ENCODE data around the gene GNG13. TPM values are rescaled to one million over a fixed set of nuclear protein-coding genes. Genes with fewer than 3 reads are reported as not detected.

The GNG13 gene
- total RNA-seq, 1 donor from 2014 or later = not detected

MicroRNAs encoded within 50 kb of the gene (microRNA counts, 767-probe panel; counts per million panel counts)
- microRNA hsa-miR-662 = not detected

Small RNA genes lying within 50 kb of the gene (microRNA-seq; reads per million reads assigned to microRNA genes)
- gene MIR662 = not detected

Other genes starting within 250 kb of the GNG13 start
- gene PRR35, start 240.3 kb downstream of the GNG13 start, total RNA-seq = 2.9 and 12.5 TPM in 2 replicates
- 0.05 and 1.2 TPM in 2 replicates for gene NHLRC4, start 233.7 kb downstream of the GNG13 start, total RNA-seq
- 45.4 and 59.9 TPM in 2 replicates for gene PIGQ, start 230.8 kb downstream of the GNG13 start, total RNA-seq
- 17.2 and 19.1 TPM in 2 replicates for gene RAB40C, start 210.7 kb downstream of the GNG13 start, total RNA-seq
- 0.70 and 0.83 TPM in 2 replicates for gene WFIKKN1, start 169.7 kb downstream of the GNG13 start, total RNA-seq
- 83.6 and 83.7 TPM in 2 replicates for gene METTL26, start 164.4 kb downstream of the GNG13 start, total RNA-seq
- gene MCRIP2, start 158.9 kb downstream of the GNG13 start, total RNA-seq = 54.5 and 61.2 TPM in 2 replicates
- gene WDR90, start 151.4 kb downstream of the GNG13 start, total RNA-seq = 6.5 and 8.0 TPM in 2 replicates
- 70.3 and 73.9 TPM in 2 replicates for gene RHOT2, start 132.6 kb downstream of the GNG13 start, total RNA-seq
- 1.5 and 1.6 TPM in 2 replicates for gene RHBDL1, start 125.1 kb downstream of the GNG13 start, total RNA-seq
- 239 and 243 TPM in 2 replicates for gene STUB1, start 120.3 kb downstream of the GNG13 start, total RNA-seq
- gene JMJD8, start 116.4 kb downstream of the GNG13 start, total RNA-seq = 74.5 and 77.7 TPM in 2 replicates
- 11.0 and 12.5 TPM in 2 replicates for gene WDR24, start 110.3 kb downstream of the GNG13 start, total RNA-seq
- gene FBXL16, start 94.9 kb downstream of the GNG13 start, total RNA-seq = 0.21 and 0.51 TPM in 2 replicates
- gene METRN, start 85.6 kb downstream of the GNG13 start, total RNA-seq = 105 and 172 TPM in 2 replicates
- 44.0 and 71.7 TPM in 2 replicates for gene ANTKMT, start 79.6 kb downstream of the GNG13 start, total RNA-seq
- 5.9 and 6.0 TPM in 2 replicates for gene CCDC78, start 74.3 kb downstream of the GNG13 start, total RNA-seq
- 32.6 and 38.5 TPM in 2 replicates for gene HAGHL, start 73.6 kb downstream of the GNG13 start, total RNA-seq
- gene CIAO3, start 59.7 kb downstream of the GNG13 start, total RNA-seq = 39.2 TPM in 2 replicates
- not detected in 2 replicates for gene MSLN, start 40.0 kb downstream of the GNG13 start, total RNA-seq
- 31.0 and 41.3 TPM in 2 replicates for gene RPUSD1, start 12.4 kb downstream of the GNG13 start, total RNA-seq
- gene CHTF18, start 12.1 kb downstream of the GNG13 start, total RNA-seq = 7.5 and 10.0 TPM in 2 replicates
- 67.9 and 74.3 TPM in 2 replicates for gene LMF1, start 170.2 kb upstream of the GNG13 start, total RNA-seq
- 53.9 and 116 TPM in 2 replicates for gene SOX8, start 181.0 kb upstream of the GNG13 start, total RNA-seq